G401 (cell line): ENCODE results near the gene SRSF11. TPM values are rescaled to one million over a fixed set of nuclear protein-coding genes. Genes with fewer than 3 reads are reported as not detected.

Experiments
- DNase-seq: peaks from one replicate; pipeline ENCODE4 v3.0.0-alpha.2; 2015; ENCODE audit warnings: low spot score
- in situ Hi-C: cut with HindIII; loops from 2 replicates; pipeline ENCODE4 v1.10.0; 2016; ENCODE audit warnings: low sequenced_read_pairs, mixed read lengths
- total RNA-seq: library from RNA; depleted of rRNA; stranded (reverse); fragments of >200 nt; shearing (Covaris generic); gene quantifications from 2 replicates; pipeline ENCODE4 v1.2.3, GENCODE V29; 2014

Gene SRSF11
- total RNA-seq, 1 experiment from 2014 or later, result 130 TPM

DNA sequence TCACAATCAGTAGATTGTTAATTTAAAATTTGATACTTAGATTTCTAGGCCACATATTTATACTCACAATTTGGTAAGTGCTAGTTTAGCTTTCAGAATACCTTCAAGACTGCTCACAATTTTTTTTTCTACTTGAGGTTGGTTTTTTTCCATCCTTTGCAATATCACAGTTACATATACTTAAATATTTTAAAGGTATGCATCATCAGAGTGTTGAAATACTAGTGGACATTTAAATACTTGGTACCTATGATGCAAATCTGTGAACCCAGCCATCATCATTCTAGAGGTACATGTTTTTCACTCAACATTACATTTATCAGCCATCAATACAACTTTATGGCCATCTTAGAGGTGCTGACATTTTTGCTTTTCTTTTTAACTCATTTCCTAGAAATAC, 9.6 kb upstream of the SRSF11 start:
- DNase-seq, result no peak
- in situ Hi-C loops, result no loop called here

DNA sequence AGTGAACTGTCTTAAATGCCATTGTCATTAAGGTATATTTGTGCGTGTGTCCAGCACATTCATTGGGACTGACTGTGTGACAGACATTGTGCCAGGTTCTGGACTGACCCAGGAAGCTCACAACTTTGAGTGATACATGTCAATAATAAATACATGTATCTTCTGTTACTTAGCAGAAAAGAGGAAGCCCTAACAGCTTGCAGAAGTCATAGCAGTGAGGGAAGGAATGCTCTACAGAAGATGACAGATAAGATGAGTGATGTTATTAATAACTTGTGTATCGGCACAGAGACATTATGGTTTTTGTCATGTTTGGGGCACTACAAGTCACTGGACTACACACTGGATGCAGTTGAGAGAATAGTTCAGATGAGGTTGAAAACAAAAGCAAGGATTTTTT, 1.2 kb upstream of the SRSF11 start:
- in situ Hi-C loops, result no loop called here

GRCh38 chr1:70220517-70221237, 503 bp upstream of the SRSF11 start:
- no peak for DNase-seq
- in situ Hi-C loops, result no loop called here

More for the DNA sequence above, 1.2 kb upstream of the SRSF11 start:
- DNase-seq, result no peak

- in situ Hi-C loops, result no loop called here
- no peak for DNase-seq
Measured at GRCh38 chr1:70222716-70223235, 1.6 kb downstream of the SRSF11 start.

- DNase-seq, result no peak
- in situ Hi-C loops, result no loop called here
Measured at GRCh38 chr1:70224954-70225353, 3.8 kb downstream of the SRSF11 start.

- DNase-seq, result no peak
- in situ Hi-C loops, result no loop called here
Measured at GRCh38 chr1:70227439-70227838, 6.3 kb downstream of the SRSF11 start.

- DNase-seq, result no peak
- in situ Hi-C loops, result no loop called here
Measured at GRCh38 chr1:70228670-70229069, 7.5 kb downstream of the SRSF11 start.

DNA sequence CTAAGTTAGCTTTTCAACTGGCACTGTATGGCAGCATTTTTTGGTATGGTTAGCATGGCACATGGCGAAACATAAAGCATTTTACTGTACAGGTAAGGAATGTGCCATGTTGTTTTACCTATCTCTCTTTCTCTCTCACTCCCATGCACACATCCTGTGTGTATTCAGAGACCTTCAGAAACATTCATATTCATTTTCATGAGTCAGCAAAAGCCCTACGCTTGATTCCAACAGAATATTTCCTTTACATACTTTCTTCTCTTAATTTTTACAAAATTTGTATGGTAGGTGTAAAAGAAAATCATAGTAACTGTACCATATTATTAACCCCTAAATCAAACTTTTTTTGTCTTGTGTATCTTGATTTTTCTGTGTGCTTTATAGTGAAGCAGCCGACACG, 10.3 kb downstream of the SRSF11 start:
- DNase-seq, result no peak
- in situ Hi-C loops, result no loop called here

GRCh38 chr1:70234733-70235132, 13.6 kb downstream of the SRSF11 start:
- in situ Hi-C loops, result no loop called here
- DNase-seq, result no peak

GRCh38 chr1:70239940-70240339, 18.8 kb downstream of the SRSF11 start:
- no peak for DNase-seq
- in situ Hi-C loops, result no loop called here

- in situ Hi-C loops, result no loop called here
- DNase-seq, result no peak
Measured at GRCh38 chr1:70247122-70247521, 25.9 kb downstream of the SRSF11 start.

DNA sequence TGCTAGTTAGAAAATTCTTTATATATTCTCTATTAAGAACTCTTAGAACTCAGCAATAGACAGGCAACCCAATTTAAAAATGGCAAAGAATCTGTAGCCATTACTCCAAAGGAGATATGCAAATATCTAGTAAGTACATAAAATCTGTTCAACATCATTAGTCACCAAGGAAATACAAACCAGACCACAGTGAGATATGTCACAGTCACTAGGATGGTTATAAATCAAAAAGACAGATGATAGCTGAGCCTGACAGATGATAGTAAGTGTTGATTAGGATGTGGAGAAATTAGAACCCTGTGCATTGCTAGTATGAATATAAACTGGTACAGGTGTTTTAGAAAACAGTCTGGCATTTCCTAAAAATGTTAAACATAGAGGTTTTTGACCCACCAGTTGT, 26.6 kb downstream of the SRSF11 start:
- in situ Hi-C loops, result no loop called here

DNA sequence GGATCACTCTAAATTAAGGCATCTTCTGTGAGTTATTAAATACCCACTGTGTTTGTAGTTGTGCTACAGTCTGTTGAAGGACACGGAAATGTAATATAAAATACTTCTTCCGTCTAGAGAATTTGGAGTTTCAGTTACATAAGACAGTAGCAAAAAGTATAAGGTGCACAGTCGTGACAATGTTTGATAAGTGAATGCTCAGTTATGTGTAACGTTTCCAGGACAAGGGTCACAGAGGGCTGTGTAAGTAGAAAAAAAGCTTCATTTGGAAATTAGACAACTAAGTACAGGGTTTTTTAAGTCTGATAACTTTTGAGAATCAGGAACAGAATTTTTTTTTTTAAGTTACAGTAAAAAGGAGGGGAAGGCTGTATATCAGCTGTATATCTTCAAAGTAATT, 27.5 kb downstream of the SRSF11 start:
- in situ Hi-C loops, result no loop called here
- DNase-seq, result no peak

More for the DNA sequence above, 26.6 kb downstream of the SRSF11 start:
- DNase-seq, result no peak

DNA sequence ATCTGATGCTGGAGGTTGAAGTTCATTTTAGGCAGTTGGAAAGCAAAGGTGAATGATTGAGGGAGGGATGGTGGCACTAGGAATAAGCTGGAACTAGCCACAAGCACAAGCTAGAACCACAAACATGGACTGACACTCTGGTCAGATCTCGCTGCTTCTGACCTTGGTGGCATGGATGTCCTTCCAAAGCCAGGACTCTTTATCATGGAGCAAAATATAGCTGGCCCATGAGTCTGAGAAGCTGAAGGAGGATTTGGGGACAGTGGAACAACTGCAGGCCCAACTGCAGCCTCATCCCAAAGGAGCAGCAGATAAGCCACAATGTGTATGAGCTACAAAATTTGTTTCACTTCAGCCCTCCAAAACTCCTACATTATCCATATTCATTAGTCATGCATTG, 35.5 kb downstream of the SRSF11 start:
- in situ Hi-C loops, result no loop called here
- DNase-seq, result no peak

DNA sequence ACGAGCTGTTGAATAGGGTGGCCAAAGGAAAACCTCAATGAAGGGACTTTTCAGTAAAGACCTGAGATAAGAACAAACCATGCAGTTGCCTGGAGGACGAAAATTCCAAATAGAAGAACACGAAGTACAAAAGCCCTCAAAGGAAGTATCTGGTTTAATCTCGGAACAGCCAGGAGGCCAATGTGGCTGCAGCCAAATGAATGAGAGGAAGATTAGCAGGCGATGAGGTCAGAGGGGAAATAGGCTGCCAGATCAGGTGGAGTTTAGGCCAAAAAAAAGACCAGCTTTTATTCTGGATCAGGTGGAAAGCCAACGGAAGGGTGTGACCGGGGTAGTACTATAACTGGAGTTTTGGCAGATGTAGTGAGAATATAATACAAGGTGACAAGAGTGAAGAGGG, 43.7 kb downstream of the SRSF11 start:
- in situ Hi-C loops, result no loop called here

DNA sequence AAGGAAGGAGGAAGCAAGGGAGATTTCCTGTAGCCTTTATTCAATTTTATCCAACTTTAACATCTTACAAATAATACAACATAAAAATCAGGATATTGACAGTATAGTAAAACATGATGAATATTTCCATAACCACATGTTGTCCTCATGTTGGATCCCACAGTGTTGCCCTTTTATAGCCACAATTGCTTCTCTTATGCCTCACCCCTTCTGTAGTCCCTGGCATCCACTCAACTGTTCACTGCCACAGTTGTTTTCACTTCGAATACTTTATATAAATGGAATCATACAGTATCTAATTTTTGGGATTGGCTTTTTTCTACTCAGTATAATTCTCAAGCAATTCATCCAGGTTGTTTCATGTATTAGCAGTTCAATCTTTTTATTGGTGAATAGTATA, 44.8 kb downstream of the SRSF11 start:
- in situ Hi-C loops, result no loop called here
- DNase-seq, result no peak

More for the DNA sequence above, 43.7 kb downstream of the SRSF11 start:
- DNase-seq, result no peak

- no peak for DNase-seq
- in situ Hi-C loops, result no loop called here
Measured at GRCh38 chr1:70277875-70278274, 56.7 kb downstream of the SRSF11 start.

DNA sequence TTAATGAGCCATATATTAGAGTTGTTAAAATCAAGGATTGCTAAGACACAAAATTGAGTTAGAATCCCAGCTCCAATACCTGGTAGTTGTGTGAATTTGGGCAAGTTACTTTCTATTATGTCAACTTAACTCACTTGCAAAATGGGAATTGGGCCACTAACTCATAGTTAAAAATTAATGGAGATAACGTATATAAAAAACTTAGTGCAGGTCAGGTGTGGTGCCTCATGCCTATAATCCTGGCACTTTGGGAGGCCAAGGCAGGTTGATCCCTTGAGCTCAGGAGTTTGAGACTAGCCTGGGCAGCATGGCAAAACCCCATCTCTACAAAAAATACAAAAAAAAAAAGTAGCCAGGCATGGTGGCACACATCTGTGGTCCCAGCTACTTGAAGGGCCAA, 57.5 kb downstream of the SRSF11 start:
- DNase-seq, result no peak
- in situ Hi-C loops, result no loop called here

GRCh38 chr1:70284366-70284765, 63.2 kb downstream of the SRSF11 start:
- in situ Hi-C loops, result no loop called here
- DNase-seq, result no peak

- in situ Hi-C loops, result no loop called here
- no peak for DNase-seq
Measured at GRCh38 chr1:70286453-70286852, 65.3 kb downstream of the SRSF11 start.

DNA sequence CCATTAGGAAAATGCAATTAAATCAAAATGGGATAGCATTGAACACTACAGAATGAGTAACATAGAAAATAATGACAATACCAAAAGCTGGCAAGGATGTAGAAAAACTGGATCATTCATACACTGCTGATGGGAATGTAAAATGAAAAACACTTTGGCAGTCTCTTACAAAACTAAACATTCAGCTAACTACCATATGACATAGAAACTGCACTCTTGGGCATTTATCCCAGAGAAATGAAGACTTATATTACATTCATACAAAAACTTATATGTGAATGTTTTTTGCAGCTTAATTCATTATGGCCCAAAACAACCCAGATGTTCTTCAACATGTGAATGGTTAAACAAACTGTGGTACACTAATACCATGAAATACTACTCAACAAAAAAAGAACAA, 67.0 kb downstream of the SRSF11 start:
- DNase-seq, result no peak
- in situ Hi-C loops, result no loop called here
